ENCODE data around the gene IL16.

IL16 gene

GRCh38 chr15:81152799-81153198 is 43.9 kb upstream of the IL16 start:
- DNase-seq (no peak), ATAC-seq (ENCODE audit: insufficient read depth, low read depth) (no peak)
- H2AFZ ChIP-seq (ENCODE audit: low read depth, low read length), result no peak overlapping the region

GRCh38 chr15:81155375-81156218 is 41.1 kb upstream of the IL16 start:
- no peak overlapping the region for H2AFZ ChIP-seq (ENCODE audit: low read depth, low read length)
- H3K4me2 ChIP-seq (ENCODE audit: insufficient read depth, low read length), result no peak overlapping the region

More at GRCh38 chr15:81152799-81153198, 43.9 kb upstream of the IL16 start:
- TF ChIP-seq EZH2 (IDR thresholded peaks at IDR 0.05; ENCODE audit: borderline replicate concordance, low read depth, low read length, severe bottlenecking) (no peak), CTCF (IDR thresholded peaks at IDR 0.05; ENCODE audit: borderline replicate concordance, extremely low read depth, low read length, poor library complexity, severe bottlenecking) (no peak)
- Histone ChIP-seq H3K27me3 (ENCODE audit: insufficient read depth, low read length, poor library complexity) (no peaks in the 10 kb centered on the region), H3K9ac (ENCODE audit: low read depth, low read length) (no peak overlapping the region), H3K36me3 (ENCODE audit: insufficient read depth, low read length) (no peaks in the 10 kb centered on the region), H4K20me1 (ENCODE audit: insufficient read depth, low read length) (no peaks in the 10 kb centered on the region), H3K4me1 (ENCODE audit: insufficient read depth, low read length) (no peaks in the 10 kb centered on the region), H3K4me2 (ENCODE audit: insufficient read depth, low read length) (no peak overlapping the region), H3K27ac (ENCODE audit: low read length) (no peak overlapping the region), H3K4me3 (ENCODE audit: low read depth in 1 of 2, low read length in 2 of 2) (no peak overlapping the region), H3K79me2 (ENCODE audit: insufficient read depth, low read length) (no peaks in the 10 kb centered on the region), H3K9me3 (ENCODE audit: insufficient read depth, low read length, severe bottlenecking) (no peaks in the 10 kb centered on the region)

GRCh38 chr15:81156324-81156723 is 40.4 kb upstream of the IL16 start:
- Histone ChIP-seq H3K4me3 (ENCODE audit: low read depth in 1 of 2, low read length in 2 of 2) (no peak overlapping the region), H3K4me1 (ENCODE audit: insufficient read depth, low read length) (no peaks in the 10 kb centered on the region), H3K27ac (ENCODE audit: low read length) (no peak overlapping the region), H3K9me3 (ENCODE audit: insufficient read depth, low read length, severe bottlenecking) (no peaks in the 10 kb centered on the region), H4K20me1 (ENCODE audit: insufficient read depth, low read length) (no peaks in the 10 kb centered on the region), H3K4me2 (ENCODE audit: insufficient read depth, low read length) (no peak overlapping the region), H2AFZ (ENCODE audit: low read depth, low read length) (no peak overlapping the region), H3K36me3 (ENCODE audit: insufficient read depth, low read length) (no peaks in the 10 kb centered on the region), H3K79me2 (ENCODE audit: insufficient read depth, low read length) (no peaks in the 10 kb centered on the region), H3K9ac (ENCODE audit: low read depth, low read length) (no peak overlapping the region), H3K27me3 (ENCODE audit: insufficient read depth, low read length, poor library complexity) (no peaks in the 10 kb centered on the region)
- DNase-seq (no peak), ATAC-seq (ENCODE audit: insufficient read depth, low read depth) (no peak)
- TF ChIP-seq EZH2 (IDR thresholded peaks at IDR 0.05; ENCODE audit: borderline replicate concordance, low read depth, low read length, severe bottlenecking), result no peak
- no peak for TF ChIP-seq CTCF (IDR thresholded peaks at IDR 0.05; ENCODE audit: borderline replicate concordance, extremely low read depth, low read length, poor library complexity, severe bottlenecking)

More at GRCh38 chr15:81155375-81156218, 41.1 kb upstream of the IL16 start:
- no peaks in the 10 kb centered on the region for H3K9me3 ChIP-seq (ENCODE audit: insufficient read depth, low read length, severe bottlenecking)
- no peaks in the 10 kb centered on the region for H3K4me1 ChIP-seq (ENCODE audit: insufficient read depth, low read length)
- TF ChIP-seq CTCF (IDR thresholded peaks at IDR 0.05; ENCODE audit: borderline replicate concordance, extremely low read depth, low read length, poor library complexity, severe bottlenecking) (peak; percentile 55), EZH2 (IDR thresholded peaks at IDR 0.05; ENCODE audit: borderline replicate concordance, low read depth, low read length, severe bottlenecking) (no peak)
- H3K27me3 ChIP-seq (ENCODE audit: insufficient read depth, low read length, poor library complexity), result no peaks in the 10 kb centered on the region
- DNase-seq (peak; percentile 11), ATAC-seq (ENCODE audit: insufficient read depth, low read depth) (no peak)
- no peak overlapping the region for H3K9ac ChIP-seq (ENCODE audit: low read depth, low read length)
- H3K79me2 ChIP-seq (ENCODE audit: insufficient read depth, low read length), result no peaks in the 10 kb centered on the region
- H3K27ac ChIP-seq (ENCODE audit: low read length), result no peak overlapping the region
- H4K20me1 ChIP-seq (ENCODE audit: insufficient read depth, low read length), result no peaks in the 10 kb centered on the region
- no peak overlapping the region for H3K4me3 ChIP-seq (ENCODE audit: low read depth in 1 of 2, low read length in 2 of 2)
- H3K36me3 ChIP-seq (ENCODE audit: insufficient read depth, low read length), result no peaks in the 10 kb centered on the region

All from DND-41 (cell line).